Omental fat pad (tissue), 4 donors: ENCODE results near the gene TRIM46. TPM values are rescaled to one million over a fixed set of nuclear protein-coding genes. Genes with fewer than 3 reads are reported as not detected.
A peak's percentile ranks its signal among the peaks of the same experiment; 100 is the strongest.
"Not testable (repeated sequence)": the region's sequence is repeated elsewhere in the genome, so short reads cannot be mapped to it uniquely, and the experiment has no call there.

Source experiments
- ATAC-seq: fragments of 150-250 bp; one replicate; pipeline ENCODE4 v1.9.1; 2016; ENCODE audit warnings: mild to moderate bottlenecking, moderate library complexity; ENCODE audit not compliant: low FRiP score
- DNase-seq: peaks from one replicate; pipeline ENCODE4 v3.0.0-alpha.2; 2019; ENCODE audit warnings: low spot score
- total RNA-seq, 4 donors: library from RNA; depleted of rRNA; stranded (reverse); fragments of >200 nt; gene quantifications; one replicate each; pipeline ENCODE4 v1.1.0, GENCODE V29; 2016
- TF ChIP-seq, protein P1 (sequence below), 3 donors: fragments of 450-650 bp; IDR thresholded peaks; one replicate each; pipeline ENCODE4 v1.5.1; 2016 to 2017; ENCODE audit warnings: antibody characterized with exemption in 3 of 3, mild to moderate bottlenecking in 3 of 3, moderate library complexity in 2 of 3

TRIM46 gene
- total RNA-seq, 4 donors from 2014 or later, result 0.36 to 1.4 (median 1.1) TPM

DNA sequence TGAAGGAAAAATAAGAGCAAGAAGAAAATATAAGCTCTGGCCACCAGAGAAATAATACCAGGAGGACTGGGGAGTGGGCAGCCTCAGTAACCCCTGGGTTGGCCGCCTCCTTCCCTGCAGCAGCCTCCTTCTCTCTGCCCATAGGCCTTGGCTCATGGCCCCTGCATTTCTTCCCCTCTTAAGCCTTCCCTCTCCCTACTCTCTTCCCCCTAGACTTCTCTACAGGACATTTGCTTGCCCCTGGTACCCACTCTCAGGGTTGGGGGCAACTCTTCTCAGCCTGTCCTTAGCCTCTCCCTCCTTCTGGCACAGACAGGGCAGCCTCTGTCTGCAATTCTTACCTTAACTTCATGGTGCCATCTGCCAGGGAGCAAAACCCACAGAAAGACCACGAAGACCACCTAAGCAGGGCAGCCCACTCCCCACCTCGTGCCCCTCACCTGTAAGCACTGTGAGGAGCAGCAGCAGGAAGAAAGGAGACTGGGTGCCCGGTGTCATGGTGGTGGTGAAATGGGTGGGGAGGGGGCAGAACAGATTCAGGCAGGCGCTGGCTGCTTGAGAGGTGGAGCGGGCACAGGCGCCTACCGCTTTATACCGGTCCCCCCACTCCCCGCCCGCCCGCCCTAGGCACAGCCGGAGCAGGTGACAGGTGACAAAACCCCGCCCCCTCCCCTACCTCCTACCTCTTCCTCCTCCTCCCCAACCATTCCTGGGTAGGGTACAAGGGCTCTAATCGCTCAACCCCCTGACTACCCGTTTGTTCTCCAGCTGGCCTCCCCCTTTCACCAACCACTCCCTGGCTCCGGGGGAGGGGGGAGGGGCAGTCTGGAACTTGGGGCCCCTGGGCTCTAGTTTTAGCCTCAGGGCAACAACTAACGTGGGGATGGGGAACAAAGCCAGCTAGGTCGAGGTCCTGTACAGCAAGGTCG lies 19.0 kb downstream of the TRIM46 start:
- DNase-seq (no peak), ATAC-seq (peak; percentile 8)
- TF ChIP-seq, protein P1, sequence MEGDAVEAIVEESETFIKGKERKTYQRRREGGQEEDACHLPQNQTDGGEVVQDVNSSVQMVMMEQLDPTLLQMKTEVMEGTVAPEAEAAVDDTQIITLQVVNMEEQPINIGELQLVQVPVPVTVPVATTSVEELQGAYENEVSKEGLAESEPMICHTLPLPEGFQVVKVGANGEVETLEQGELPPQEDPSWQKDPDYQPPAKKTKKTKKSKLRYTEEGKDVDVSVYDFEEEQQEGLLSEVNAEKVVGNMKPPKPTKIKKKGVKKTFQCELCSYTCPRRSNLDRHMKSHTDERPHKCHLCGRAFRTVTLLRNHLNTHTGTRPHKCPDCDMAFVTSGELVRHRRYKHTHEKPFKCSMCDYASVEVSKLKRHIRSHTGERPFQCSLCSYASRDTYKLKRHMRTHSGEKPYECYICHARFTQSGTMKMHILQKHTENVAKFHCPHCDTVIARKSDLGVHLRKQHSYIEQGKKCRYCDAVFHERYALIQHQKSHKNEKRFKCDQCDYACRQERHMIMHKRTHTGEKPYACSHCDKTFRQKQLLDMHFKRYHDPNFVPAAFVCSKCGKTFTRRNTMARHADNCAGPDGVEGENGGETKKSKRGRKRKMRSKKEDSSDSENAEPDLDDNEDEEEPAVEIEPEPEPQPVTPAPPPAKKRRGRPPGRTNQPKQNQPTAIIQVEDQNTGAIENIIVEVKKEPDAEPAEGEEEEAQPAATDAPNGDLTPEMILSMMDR (IDR thresholded peaks at IDR 0.05), result no peak

DNA sequence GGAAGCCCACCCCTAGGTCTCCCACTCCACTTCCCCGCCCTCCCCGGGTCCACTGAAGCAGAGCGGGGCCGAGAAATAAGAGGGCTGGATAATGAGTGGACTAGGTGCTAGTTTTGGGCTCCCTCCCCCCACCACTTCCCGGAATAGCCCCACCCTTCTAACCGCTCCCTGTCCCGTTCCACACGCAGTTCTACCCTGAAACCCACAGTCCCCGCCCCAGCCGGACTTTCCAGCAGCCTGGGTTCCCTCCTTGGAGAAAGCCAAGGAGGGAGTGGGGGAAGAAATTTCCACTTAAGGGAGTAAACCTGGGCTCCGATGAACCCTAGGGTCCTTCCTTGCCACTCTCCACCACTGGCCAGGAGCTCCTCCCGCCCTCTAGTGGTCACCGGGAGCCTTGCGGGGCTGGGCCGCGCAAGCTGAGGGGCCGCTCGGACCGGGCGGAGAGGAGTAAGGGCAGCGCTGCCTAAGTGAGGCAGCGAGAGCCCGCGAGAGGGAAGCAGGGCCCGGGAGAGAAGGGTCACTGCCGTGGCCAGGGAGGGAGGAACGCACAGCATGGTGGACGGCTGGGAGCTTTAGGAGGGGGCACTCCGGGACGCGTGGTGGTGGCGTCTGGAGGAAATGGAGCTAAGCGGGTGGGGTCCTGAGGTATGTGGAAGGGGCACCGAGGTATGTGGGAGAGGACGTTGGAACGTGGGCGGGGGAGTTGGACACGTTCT lies 19.8 kb downstream of the TRIM46 start:
- DNase-seq, result peak; percentile 82
- ATAC-seq, result peak; percentile 91
- TF ChIP-seq, protein P1 (IDR thresholded peaks at IDR 0.05), result peak in 2 of 3 donors; percentile 87 to 96

DNA sequence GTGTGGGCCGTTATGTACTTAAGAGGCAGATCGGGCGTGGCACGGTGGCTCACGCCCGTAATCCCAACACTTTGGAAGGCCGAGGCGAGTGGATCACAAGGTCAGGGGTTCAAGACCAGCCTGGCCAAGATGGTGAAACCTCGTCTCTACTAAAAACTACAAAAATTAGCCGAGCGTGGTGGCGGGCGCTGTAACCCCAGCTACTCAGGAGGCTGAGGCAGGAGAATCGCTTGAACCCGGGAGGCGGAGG lies 20.3 kb downstream of the TRIM46 start:
- not testable (repeated sequence) for ATAC-seq, DNase-seq

DNA sequence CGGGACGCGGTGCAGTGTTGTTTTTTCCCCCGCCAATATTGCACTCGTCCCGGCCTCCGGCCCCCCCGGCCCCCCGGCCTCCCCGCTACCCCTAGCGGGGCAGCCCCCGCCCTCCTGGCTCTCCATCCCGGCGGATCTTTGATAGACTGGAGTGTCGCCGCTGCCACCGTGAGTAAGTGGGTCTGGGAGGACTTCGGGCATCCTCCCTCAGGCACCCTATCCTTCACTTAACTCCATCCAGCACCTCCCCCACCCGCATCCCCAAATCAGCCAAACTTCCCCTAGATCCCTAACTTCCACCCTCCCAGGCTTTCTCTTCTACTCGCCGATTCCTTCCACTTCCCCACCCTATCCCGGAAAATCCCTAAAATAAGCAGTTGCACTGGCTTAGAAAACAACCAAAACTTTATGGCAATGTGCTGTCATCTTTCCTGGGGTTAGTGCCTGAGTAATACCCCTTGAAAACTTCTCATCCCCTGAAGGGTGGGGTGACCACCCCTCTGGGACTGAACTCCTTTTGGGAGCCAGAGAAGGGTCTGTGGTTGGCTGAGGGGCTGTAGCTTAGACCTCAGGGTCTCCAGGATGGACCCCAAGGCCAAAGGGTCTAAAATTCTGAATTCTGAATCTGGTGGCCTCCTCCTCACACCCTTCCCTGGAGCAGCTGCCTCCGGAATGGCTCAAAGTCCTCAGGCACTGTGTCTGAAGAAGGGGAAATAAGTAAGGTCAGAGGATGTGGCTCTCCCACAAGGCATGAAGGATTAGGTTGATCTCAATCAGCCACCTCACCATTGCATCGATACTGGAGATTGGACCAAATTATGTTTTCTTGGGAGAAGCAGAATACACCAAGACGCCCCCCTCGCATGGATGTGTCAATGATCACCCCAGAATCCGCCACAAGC lies 21.8 kb downstream of the TRIM46 start:
- TF ChIP-seq, protein P1 (IDR thresholded peaks at IDR 0.05), result no peak
- DNase-seq, result no peak
- no peak for ATAC-seq

DNA sequence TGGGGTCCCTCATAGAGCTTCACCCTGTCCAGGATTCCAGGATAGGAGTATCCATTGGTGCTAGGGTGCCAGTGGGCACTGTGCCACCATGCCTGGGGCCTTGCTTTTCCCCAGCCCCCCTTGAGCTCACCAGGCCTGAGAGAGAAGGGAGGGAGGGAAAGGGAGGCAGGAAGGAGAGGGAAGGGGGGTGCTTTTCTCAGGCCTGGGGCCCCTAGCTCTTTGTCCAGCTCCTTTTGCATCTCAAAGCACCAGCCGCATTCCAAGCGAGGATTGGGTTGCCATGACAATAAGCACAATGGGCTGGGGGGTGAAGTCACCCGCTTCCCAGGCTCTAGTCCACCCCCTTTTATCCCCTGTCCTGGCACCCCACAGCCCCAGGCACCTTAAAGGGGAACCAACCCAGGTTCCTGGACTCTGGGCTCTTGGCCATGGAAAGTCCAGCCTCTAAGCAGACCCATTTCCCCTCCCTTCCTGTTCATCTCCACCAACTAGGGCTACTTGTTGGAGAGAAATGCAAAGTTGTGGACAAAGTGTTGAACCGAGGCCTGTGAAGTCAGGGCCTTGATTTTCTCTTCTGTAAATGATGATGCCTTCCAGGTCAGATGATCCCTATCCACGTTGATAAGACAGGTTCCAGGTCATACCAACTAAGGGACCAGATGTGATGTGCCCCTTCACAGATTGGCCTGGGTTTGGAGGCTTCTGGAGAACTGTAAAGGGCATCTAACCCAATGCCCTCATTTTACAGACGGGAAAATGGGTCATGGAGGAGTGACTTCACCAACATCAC lies 22.6 kb downstream of the TRIM46 start:
- ATAC-seq (no peak), DNase-seq (no peak)
- TF ChIP-seq, protein P1 (IDR thresholded peaks at IDR 0.05), result no peak

DNA sequence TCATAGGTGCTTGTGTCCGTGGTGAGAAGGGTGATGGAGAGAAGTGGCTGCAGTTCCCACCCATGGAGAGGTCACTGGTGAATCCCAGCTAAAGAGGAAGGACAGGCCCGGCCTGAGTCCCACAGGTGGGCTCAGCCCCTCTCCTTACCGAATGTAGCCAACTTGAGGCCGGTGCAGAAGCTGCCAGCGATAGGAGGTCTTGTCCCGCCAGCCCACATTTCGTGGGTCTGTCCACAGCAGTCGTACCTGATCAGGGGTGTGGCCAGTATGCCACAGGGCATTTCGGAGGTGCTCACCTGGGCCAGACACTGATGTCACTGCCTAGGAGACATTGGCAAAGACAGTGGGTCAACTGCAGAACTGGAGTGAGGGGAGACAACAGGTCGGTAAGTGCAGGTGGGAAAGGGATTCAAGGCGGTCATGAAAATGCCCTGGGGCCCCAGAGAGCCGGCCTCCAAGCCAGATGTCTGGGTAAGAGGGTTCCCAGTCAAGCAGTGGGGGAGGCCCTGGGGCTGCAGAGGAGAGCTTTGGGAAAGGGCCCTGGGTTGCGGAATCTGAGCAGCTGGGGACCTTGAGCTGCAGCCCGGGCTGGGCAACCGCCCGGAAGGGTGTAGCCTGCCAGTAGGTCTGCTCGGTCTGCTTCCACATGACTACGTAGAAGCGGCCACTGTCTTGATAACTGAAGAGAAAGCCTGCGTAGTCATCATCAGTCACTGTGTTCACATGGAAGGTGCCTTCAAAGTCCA lies 23.4 kb downstream of the TRIM46 start:
- TF ChIP-seq, protein P1 (IDR thresholded peaks at IDR 0.05), result no peak
- ATAC-seq (no peak), DNase-seq (no peak)
